ENCODE measurements around the gene FYB1. TPM values are rescaled to one million over a fixed set of nuclear protein-coding genes. Genes with fewer than 3 reads are reported as not detected.

Gene FYB1
- total RNA-seq, 1 donor from 2014 or later, result 74.1 TPM

DNA sequence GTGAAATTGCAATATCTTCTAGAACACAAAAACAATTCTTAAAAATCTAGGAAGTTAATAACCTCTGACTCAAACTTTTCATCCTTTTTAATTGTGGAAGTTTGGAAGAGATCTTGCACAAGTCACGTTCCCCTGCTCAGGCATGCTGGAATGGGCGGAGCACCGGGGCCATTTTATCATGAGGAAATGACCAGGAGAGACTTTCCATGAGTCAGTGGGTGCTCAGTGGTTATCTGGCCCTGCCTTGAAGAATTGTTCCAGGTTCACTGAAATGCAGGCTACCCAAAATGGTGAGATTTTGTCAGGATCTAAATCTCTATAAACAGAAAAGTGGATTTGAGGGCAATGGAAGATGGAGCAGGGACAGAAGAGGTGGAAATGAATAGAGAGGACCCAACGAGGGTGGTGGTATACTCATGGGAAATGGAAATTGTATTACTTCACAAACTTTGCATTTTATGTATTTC, 61.2 kb downstream of the FYB1 start:
- H3K9me3 ChIP-seq, result no peaks in the 10 kb centered on the region
- TF ChIP-seq, protein P1, sequence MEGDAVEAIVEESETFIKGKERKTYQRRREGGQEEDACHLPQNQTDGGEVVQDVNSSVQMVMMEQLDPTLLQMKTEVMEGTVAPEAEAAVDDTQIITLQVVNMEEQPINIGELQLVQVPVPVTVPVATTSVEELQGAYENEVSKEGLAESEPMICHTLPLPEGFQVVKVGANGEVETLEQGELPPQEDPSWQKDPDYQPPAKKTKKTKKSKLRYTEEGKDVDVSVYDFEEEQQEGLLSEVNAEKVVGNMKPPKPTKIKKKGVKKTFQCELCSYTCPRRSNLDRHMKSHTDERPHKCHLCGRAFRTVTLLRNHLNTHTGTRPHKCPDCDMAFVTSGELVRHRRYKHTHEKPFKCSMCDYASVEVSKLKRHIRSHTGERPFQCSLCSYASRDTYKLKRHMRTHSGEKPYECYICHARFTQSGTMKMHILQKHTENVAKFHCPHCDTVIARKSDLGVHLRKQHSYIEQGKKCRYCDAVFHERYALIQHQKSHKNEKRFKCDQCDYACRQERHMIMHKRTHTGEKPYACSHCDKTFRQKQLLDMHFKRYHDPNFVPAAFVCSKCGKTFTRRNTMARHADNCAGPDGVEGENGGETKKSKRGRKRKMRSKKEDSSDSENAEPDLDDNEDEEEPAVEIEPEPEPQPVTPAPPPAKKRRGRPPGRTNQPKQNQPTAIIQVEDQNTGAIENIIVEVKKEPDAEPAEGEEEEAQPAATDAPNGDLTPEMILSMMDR (IDR thresholded peaks at IDR 0.05), result no peak
- H3K27me3 ChIP-seq, result no peaks in the 10 kb centered on the region
- H3K36me3 ChIP-seq, result no peaks in the 10 kb centered on the region
- DNase-seq (ENCODE audit: low spot score in 2 of 2), result no peak
- H3K4me1 ChIP-seq, result no peaks in the 10 kb centered on the region
- H3K27ac ChIP-seq, result no peak overlapping the region
- intact Hi-C loops (cut with DNase I), result no loop called here
- no peak overlapping the region for H3K4me3 ChIP-seq

DNA sequence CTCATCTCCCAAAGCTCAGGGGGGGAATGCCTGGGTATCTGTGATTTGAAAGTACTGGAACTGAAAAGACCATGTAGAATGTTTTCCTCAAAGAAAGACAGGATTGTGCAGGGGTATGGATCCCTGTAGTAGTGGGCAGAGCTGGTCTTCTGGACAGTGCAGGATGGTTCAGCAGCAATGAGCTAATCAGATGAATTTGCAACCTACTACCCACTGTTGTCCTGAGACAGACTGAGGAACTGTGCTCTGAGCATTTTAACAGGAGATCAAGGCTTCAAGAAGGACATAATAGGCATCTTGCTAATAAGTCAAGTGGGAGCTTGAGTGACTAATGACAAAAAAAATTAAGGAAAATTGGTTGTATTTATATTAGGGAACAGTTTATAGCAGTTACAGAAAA, 61.7 kb downstream of the FYB1 start:
- intact Hi-C loops (cut with DNase I), result no loop called here
- no peaks in the 10 kb centered on the region for H3K27me3 ChIP-seq
- no peak overlapping the region for H3K4me3 ChIP-seq
- no peak for DNase-seq (ENCODE audit: low spot score in 2 of 2)
- no peak overlapping the region for H3K27ac ChIP-seq
- TF ChIP-seq, protein P1 (IDR thresholded peaks at IDR 0.05), result no peak
- no peaks in the 10 kb centered on the region for H3K9me3 ChIP-seq
- no peaks in the 10 kb centered on the region for H3K36me3 ChIP-seq
- no peaks in the 10 kb centered on the region for H3K4me1 ChIP-seq

DNA sequence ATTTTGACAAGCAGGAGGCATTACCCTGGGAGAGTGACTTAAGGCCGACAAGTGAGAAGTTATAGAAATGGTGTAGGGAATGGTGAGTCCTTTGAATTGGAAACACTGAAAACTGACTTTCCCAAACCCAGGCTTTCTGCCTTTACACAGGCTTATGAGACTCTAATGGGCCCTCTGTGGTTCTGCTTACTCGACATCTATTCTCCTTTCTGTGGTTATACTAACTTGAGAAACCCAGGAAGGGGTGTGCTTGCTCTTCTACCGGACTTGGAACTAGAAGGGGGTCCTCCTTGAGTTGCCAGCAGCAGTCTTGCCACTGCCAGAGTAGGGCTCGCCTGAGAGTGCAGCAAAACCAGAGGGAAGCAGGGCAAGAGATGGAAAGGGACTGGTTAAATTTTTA, 63.3 kb downstream of the FYB1 start:
- Histone ChIP-seq H3K4me3 (no peak overlapping the region), H3K27ac (no peak overlapping the region), H3K36me3 (no peaks in the 10 kb centered on the region), H3K4me1 (no peaks in the 10 kb centered on the region), H3K27me3 (no peaks in the 10 kb centered on the region), H3K9me3 (no peaks in the 10 kb centered on the region)
- intact Hi-C loops (cut with DNase I), result no loop called here
- TF ChIP-seq, protein P1 (IDR thresholded peaks at IDR 0.05), result no peak
- DNase-seq (ENCODE audit: low spot score in 2 of 2), result no peak

DNA sequence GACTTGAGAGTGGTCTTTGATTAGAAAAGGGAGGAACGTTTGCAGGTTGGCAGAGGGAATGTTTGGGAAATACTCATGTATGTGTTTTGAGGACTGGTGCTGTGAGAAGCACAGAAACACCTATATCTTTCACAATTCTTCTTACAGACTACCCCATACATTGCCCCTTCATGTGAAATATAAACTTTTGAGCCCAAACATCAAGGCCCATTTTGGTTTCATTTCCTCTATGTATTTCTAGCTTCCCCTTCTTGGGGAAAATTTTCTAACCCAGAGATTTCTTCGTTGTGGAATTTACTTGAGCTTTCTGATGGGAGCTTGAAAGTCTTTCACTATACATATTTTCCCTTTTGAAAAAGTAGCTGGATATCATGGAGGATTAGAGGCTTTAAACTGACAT, 67.6 kb downstream of the FYB1 start:
- H3K27me3 ChIP-seq, result no peaks in the 10 kb centered on the region
- no peaks in the 10 kb centered on the region for H3K4me1 ChIP-seq
- TF ChIP-seq, protein P1 (IDR thresholded peaks at IDR 0.05), result no peak
- H3K27ac ChIP-seq, result no peak overlapping the region
- H3K9me3 ChIP-seq, result no peaks in the 10 kb centered on the region
- H3K4me3 ChIP-seq, result no peak overlapping the region
- intact Hi-C loops (cut with DNase I), result no loop called here
- H3K36me3 ChIP-seq, result no peaks in the 10 kb centered on the region
- DNase-seq (ENCODE audit: low spot score in 2 of 2), result no peak

DNA sequence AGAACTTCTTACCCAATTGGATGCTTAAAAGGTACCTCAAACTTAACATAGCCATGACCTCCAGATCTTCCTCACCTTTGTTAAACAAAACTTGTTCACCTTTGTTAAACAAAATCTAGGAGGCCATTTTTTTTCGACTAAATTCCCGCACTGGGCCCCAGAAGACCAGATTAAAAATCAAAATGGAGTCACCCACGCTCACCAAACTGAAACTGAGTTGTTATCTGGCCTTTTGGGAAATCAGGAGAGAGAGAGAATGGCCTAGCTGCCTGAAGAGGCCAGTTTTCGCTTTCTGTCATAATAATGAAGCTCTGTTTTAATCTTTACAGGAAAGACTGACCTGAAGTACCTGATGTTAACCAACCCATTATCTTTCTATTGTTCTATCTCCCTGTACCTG, 69.4 kb downstream of the FYB1 start:
- Histone ChIP-seq H3K4me3 (no peak overlapping the region), H3K36me3 (no peaks in the 10 kb centered on the region), H3K4me1 (no peaks in the 10 kb centered on the region), H3K9me3 (no peaks in the 10 kb centered on the region), H3K27me3 (no peaks in the 10 kb centered on the region), H3K27ac (no peak overlapping the region)
- intact Hi-C loops (cut with DNase I), result no loop called here
- TF ChIP-seq, protein P1 (IDR thresholded peaks at IDR 0.05), result no peak
- DNase-seq (ENCODE audit: low spot score in 2 of 2), result no peak

DNA sequence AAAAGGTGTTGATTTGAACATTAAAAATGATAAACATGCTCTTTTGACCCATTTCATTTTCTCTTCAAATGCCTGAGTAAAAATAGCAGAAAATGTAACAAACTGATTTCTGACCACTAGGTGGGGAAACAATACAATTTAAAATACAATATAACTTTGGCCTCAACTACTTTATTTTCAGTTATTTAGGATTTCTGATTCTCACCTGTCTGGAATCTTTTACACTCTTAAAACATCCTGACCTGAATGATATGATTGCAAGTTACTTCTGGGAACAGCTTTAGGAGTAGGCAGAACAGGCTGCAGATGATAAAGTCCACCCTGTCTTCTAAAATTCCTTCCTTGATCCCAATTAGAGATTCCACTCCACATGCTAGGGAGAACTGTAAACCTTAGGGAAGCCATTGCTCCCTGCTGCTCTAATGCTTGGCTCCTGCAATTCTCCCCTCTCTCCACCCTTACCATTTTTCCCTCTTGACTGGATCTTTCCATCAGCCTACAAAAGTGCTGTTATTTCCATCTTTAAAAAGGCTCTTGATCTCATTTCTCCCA, 70.3 kb downstream of the FYB1 start:
- Histone ChIP-seq H3K9me3 (no peaks in the 10 kb centered on the region), H3K4me3 (no peak overlapping the region), H3K27me3 (no peaks in the 10 kb centered on the region), H3K27ac (no peak overlapping the region), H3K4me1 (no peaks in the 10 kb centered on the region), H3K36me3 (no peaks in the 10 kb centered on the region)
- DNase-seq (ENCODE audit: low spot score in 2 of 2), result no peak
- intact Hi-C loops (cut with DNase I), result no loop called here
- TF ChIP-seq, protein P1 (IDR thresholded peaks at IDR 0.05), result peak in 1 of 3 experiments; percentile 16
